ENCODE data around the gene FAM13A. TPM values are rescaled to one million over a fixed set of nuclear protein-coding genes. Genes with fewer than 3 reads are reported as not detected.

The FAM13A gene
- total and polyA plus RNA-seq, 2 donors (not counting 3 experiments of a cell fraction or from before 2014, with no cell fraction given), result 3.3 to 10.5 TPM

- Histone ChIP-seq H2AFZ (ENCODE audit: low read depth, low read length) (no peak overlapping the region), H3K9ac (replicated peaks; ENCODE audit: extremely low read depth, insufficient read depth, low read length) (no peak overlapping the region), H3K36me3 (ENCODE audit: control insufficient read depth in 2 of 2, extremely low read depth in 1 of 2, insufficient read depth in 2 of 2, low read length in 2 of 2) (no peaks in the 10 kb centered on the region), H3K27ac (ENCODE audit: insufficient read depth, low read depth, low read length) (no peak overlapping the region), H3K9me1 (replicated peaks; ENCODE audit: control insufficient read depth, extremely low read depth, insufficient read depth, low read length) (no peaks in the 10 kb centered on the region), H3K4me1 (ENCODE audit: control insufficient read depth, extremely low read depth, insufficient read depth, low read length) (no peaks in the 10 kb centered on the region), H3K4me2 (ENCODE audit: insufficient read depth, low read length) (no peak overlapping the region), H4K20me1 (replicated peaks; ENCODE audit: control insufficient read depth, extremely low read depth, insufficient read depth, low read length) (no peaks in the 10 kb centered on the region), H3K27me3 (ENCODE audit: control insufficient read depth in 2 of 2, insufficient read depth in 2 of 2, low read length in 2 of 2) (peaks cover 12 to 19% of the 10 kb centered on the region in 2 experiments), H3K79me2 (ENCODE audit: control insufficient read depth, insufficient read depth, low read length) (no peaks in the 10 kb centered on the region), H3K4me3 (replicated peaks in 1 of 3; ENCODE audit: insufficient read depth in 1 of 3, low read depth in 1 of 3, low read length in 3 of 3) (no peak overlapping the region), H3K9me3 (replicated peaks; ENCODE audit: control insufficient read depth, insufficient read depth, low read length) (no peaks in the 10 kb centered on the region)
- dilution Hi-C loops (cut with MboI; ENCODE audit: extremely low pct_ligation_motif_present, low sequenced_read_pairs), result no loop called here
- TF ChIP-seq GATA2 (IDR thresholded peaks at IDR 0.05; ENCODE audit: insufficient read depth, insufficient read length, low read depth, low read length) (no peak), JUN (IDR thresholded peaks at IDR 0.05; ENCODE audit: borderline replicate concordance, insufficient read depth, insufficient read length, low read depth) (no peak), MYC (IDR thresholded peaks at IDR 0.05; ENCODE audit: low read depth, low read length) (no peak), POLR2A (IDR thresholded peaks at IDR 0.05; ENCODE audit: low read depth, low read length) (no peak), EZH2 (IDR thresholded peaks at IDR 0.05; ENCODE audit: borderline replicate concordance, low read depth, low read length, severe bottlenecking) (no peak), CTCF (IDR thresholded peaks at IDR 0.05; ENCODE audit: extremely low read depth in 1 of 2, insufficient read depth in 1 of 2, low read depth in 1 of 2, low read length in 2 of 2) (no peak), FOS (IDR thresholded peaks at IDR 0.05; ENCODE audit: borderline replicate concordance, insufficient read depth, low read length) (no peak)
- intact Hi-C loops (cut with micrococcal nuclease), result no loop called here
- no peak for DNase-seq (ENCODE audit: low read depth, low spot score)
- no TSS peak for BruUV-seq (replicated peaks)
- POLR2A ChIA-PET, result no interaction called here
- CTCF ChIA-PET, result no interaction called here
- no peak for FAIRE-seq
Observed at GRCh38 chr4:89077761-89078160, 20.8 kb upstream of the FAM13A start.
